Stimulated activated CD8-positive, alpha-beta memory T cell treated with anti-CD3 and anti-CD28 coated beads, Interleukin-4, amount 100 ng/mL, for 1 hour (primary cell): Measurements from ENCODE around the gene IGSF8.

Source experiments
- DNase-seq, 2 donors: peaks; one replicate each; pipeline ENCODE4 v3.0.0-alpha.2; 2020; ENCODE audit warnings: low read depth in 2 of 2, low spot score in 1 of 2

The IGSF8 gene

GRCh38 chr1:160097911-160098851 lies at the start of gene IGSF8:
Gene IGSF8, minus strand, starts transcription at chr1:160098619. Its CDS starts 147 bp downstream, at chr1:160098472.
- peak; percentile 90 to 93 for DNase-seq

GRCh38 chr1:160148121-160148520 lies 49.7 kb upstream of the IGSF8 start:
- no peak for DNase-seq

- DNase-seq, result no peak
Measured at GRCh38 chr1:160146107-160146506, 47.7 kb upstream of the IGSF8 start.

GRCh38 chr1:160144921-160145320 lies 46.5 kb upstream of the IGSF8 start:
- no peak for DNase-seq

GRCh38 chr1:160143695-160144094 lies 45.3 kb upstream of the IGSF8 start:
- DNase-seq, result no peak

GRCh38 chr1:160139840-160140239 lies 41.4 kb upstream of the IGSF8 start:
- no peak for DNase-seq

GRCh38 chr1:160137216-160137862 lies 38.9 kb upstream of the IGSF8 start:
- DNase-seq, result no peak

- DNase-seq, result no peak
Measured at GRCh38 chr1:160136926-160137200, 38.4 kb upstream of the IGSF8 start.

- no peak for DNase-seq
Measured at GRCh38 chr1:160136121-160136925, 37.9 kb upstream of the IGSF8 start.

GRCh38 chr1:160134791-160135572 lies 36.6 kb upstream of the IGSF8 start:
- no peak for DNase-seq

- DNase-seq, result no peak
Measured at GRCh38 chr1:160133990-160134770, 35.8 kb upstream of the IGSF8 start.

GRCh38 chr1:160131803-160132565 lies 33.6 kb upstream of the IGSF8 start:
- no peak for DNase-seq

- DNase-seq, result no peak
Measured at GRCh38 chr1:160130939-160131338, 32.5 kb upstream of the IGSF8 start.

- no peak for DNase-seq
Measured at GRCh38 chr1:160130486-160130885, 32.1 kb upstream of the IGSF8 start.

- no peak for DNase-seq
Measured at GRCh38 chr1:160129966-160130365, 31.5 kb upstream of the IGSF8 start.

GRCh38 chr1:160129558-160129957 lies 31.1 kb upstream of the IGSF8 start:
- DNase-seq, result no peak

- DNase-seq, result no peak
Measured at GRCh38 chr1:160129046-160129445, 30.6 kb upstream of the IGSF8 start.

- DNase-seq, result no peak
Measured at GRCh38 chr1:160128636-160129035, 30.2 kb upstream of the IGSF8 start.

- no peak for DNase-seq
Measured at GRCh38 chr1:160127865-160128523, 29.6 kb upstream of the IGSF8 start.
